Small intestine (tissue), 7 donors: ENCODE data around the gene CCNF. TPM values are rescaled to one million over a fixed set of nuclear protein-coding genes. Genes with fewer than 3 reads are reported as not detected.
"Not testable (repeated sequence)": the region's sequence is repeated elsewhere in the genome, so short reads cannot be mapped to it uniquely, and the experiment has no call there.

Source experiments
- DNase-seq, 2 donors: peaks; one replicate each; pipeline versions ENCODE4 v3.0.0 to v3.0.0-alpha.2; 2013
- FAIRE-seq: peaks from 2 replicates; lab custom pipeline; 2012; peaks lifted over from hg19 to GRCh38; lab: Jason Lieb, UNC
- H3K27ac ChIP-seq, 3 donors: one replicate each; pipeline ENCODE4 v1.5.1; 2013; ENCODE audit warnings: low read length in 2 of 3, mild to moderate bottlenecking in 2 of 3, control low read depth in 1 of 3, inconsistent platforms in 1 of 3, low read depth in 1 of 3, moderate library complexity in 1 of 3
- H3K27me3 ChIP-seq, 3 donors: one replicate each; pipeline ENCODE4 v1.6.1; 2013; ENCODE audit warnings: low read length in 3 of 3, inconsistent platforms in 1 of 3; ENCODE audit not compliant: control insufficient read depth in 3 of 3, insufficient read depth in 3 of 3
- H3K36me3 ChIP-seq, 3 donors: one replicate each; pipeline ENCODE4 v1.6.1; 2013; ENCODE audit warnings: low read length in 3 of 3, inconsistent platforms in 1 of 3, low read depth in 1 of 3, mild to moderate bottlenecking in 1 of 3, moderate library complexity in 1 of 3; ENCODE audit not compliant: control insufficient read depth in 3 of 3, insufficient read depth in 2 of 3
- H3K4me1 ChIP-seq, 3 donors: one replicate each; pipeline ENCODE4 v1.6.1; 2013; ENCODE audit warnings: low read length in 2 of 3, inconsistent platforms in 1 of 3, low read depth in 1 of 3, mild to moderate bottlenecking in 1 of 3, moderate library complexity in 1 of 3; ENCODE audit not compliant: control insufficient read depth in 3 of 3, insufficient read depth in 2 of 3
- H3K4me3 ChIP-seq, 3 donors: one replicate each; pipeline ENCODE4 v1.5.1; 2013; ENCODE audit warnings: low read length in 3 of 3, control low read depth in 1 of 3, inconsistent platforms in 1 of 3, low read depth in 1 of 3, mild to moderate bottlenecking in 1 of 3, moderate library complexity in 1 of 3
- H3K9me3 ChIP-seq, 2 donors: one replicate each; pipeline ENCODE4 v1.6.1; 2013; ENCODE audit warnings: low read depth in 1 of 2, low read length in 1 of 2; ENCODE audit not compliant: control insufficient read depth in 2 of 2, insufficient read depth in 1 of 2
- WGBS, 3 donors: extraction: QIAGEN DNeasy Blood & Tissue Kit; methylation state at CpG; one replicate each; pipeline ENCODE4 v1.1.7; 2013; 5-methylcytosine and 5-hydroxymethylcytosine counted together
- polyA plus RNA-seq, 4 donors: library from polyadenylated mRNA; stranded (reverse) in 3 of 4; unstranded in 1 of 4; fragments of 200-250 nt in 3 of 4; fragments of 120-200 nt in 1 of 4; gene quantifications; one replicate each; pipeline versions ENCODE4 v1.2.1 to v1.2.3, GENCODE V29; 2013
- donor health status: healthy with polysubstance abuse.
- donor health status: control.
- donor health status: control.
- donor health status: Bipolar disorder and iron deficiency.
- donor health status: healthy.

CCNF gene
- polyA plus RNA-seq, 4 donors = 0.89 to 12.4 (median 3.8) TPM

- H3K27me3 ChIP-seq = no peaks in the 10 kb centered on the region
- peaks cover 0 to 26% (median 0%) of the 10 kb centered on the region in 3 donors for H3K36me3 ChIP-seq
- peak overlapping the region in 1 of 3 donors; percentile 39 for H3K27ac ChIP-seq
- WGBS, 3 donors = 2 to 4% (median 3%) methylated on average over 36 to 46 of the region's 46 CpGs
- FAIRE-seq (no peak), DNase-seq (peak; percentile 40 to 60)
- H3K4me3 ChIP-seq = peak overlapping the region; percentile 72 to 88 (median 74)
- H3K9me3 ChIP-seq = no peaks in the 10 kb centered on the region
- H3K4me1 ChIP-seq = peaks cover 0 to 22% (median 4%) of the 10 kb centered on the region in 3 donors
Observed at GRCh38 chr16:2429771-2430663, 770 bp downstream of the CCNF start.

- peaks cover 0 to 43% (median 0%) of the 10 kb centered on the region in 3 donors for H3K36me3 ChIP-seq
- H3K4me3 ChIP-seq = no peak overlapping the region
- DNase-seq (no peak), FAIRE-seq (no peak)
- no peaks in the 10 kb centered on the region for H3K9me3 ChIP-seq
- H3K27ac ChIP-seq = no peak overlapping the region
- WGBS, 3 donors = 90 to 97% (median 97%) methylated on average over 6 of the region's 6 CpGs
- H3K4me1 ChIP-seq = peaks cover 0 to 22% (median 4%) of the 10 kb centered on the region in 3 donors
- H3K27me3 ChIP-seq = no peaks in the 10 kb centered on the region
Observed at GRCh38 chr16:2432286-2432685, 3.0 kb downstream of the CCNF start.

- H3K4me3 ChIP-seq = no peak overlapping the region
- no peak overlapping the region for H3K27ac ChIP-seq
- H3K36me3 ChIP-seq = peaks cover 0 to 49% (median 0%) of the 10 kb centered on the region in 3 donors
- H3K4me1 ChIP-seq = peaks cover 0 to 22% (median 4%) of the 10 kb centered on the region in 3 donors
- no peaks in the 10 kb centered on the region for H3K27me3 ChIP-seq
- no peaks in the 10 kb centered on the region for H3K9me3 ChIP-seq
- FAIRE-seq = no peak
- no peak for DNase-seq
- 95 to 98% (median 95%) methylated on average over 15 of the region's 15 CpGs for WGBS, 3 donors
Observed at GRCh38 chr16:2432801-2433505, 3.7 kb downstream of the CCNF start.

GRCh38 chr16:2435236-2435635, 6.0 kb downstream of the CCNF start:
- FAIRE-seq, H3K27me3 ChIP-seq, H3K4me3 ChIP-seq, DNase-seq, H3K4me1 ChIP-seq, H3K27ac ChIP-seq, H3K9me3 ChIP-seq: not testable (repeated sequence)
- 93 to 100% (median 100%) methylated on average over 3 to 4 of the region's 4 CpGs for WGBS, 3 donors
- peaks cover 0 to 69% (median 0%) of the 10 kb centered on the region in 3 donors for H3K36me3 ChIP-seq

GRCh38 chr16:2436110-2436509, 6.9 kb downstream of the CCNF start:
- DNase-seq (no peak), FAIRE-seq (no peak)
- 92 to 93% (median 92%) methylated on average over 9 of the region's 9 CpGs for WGBS, 3 donors
- no peak overlapping the region for H3K27ac ChIP-seq
- H3K4me3 ChIP-seq = no peak overlapping the region
- no peaks in the 10 kb centered on the region for H3K9me3 ChIP-seq
- H3K4me1 ChIP-seq = peaks cover 0 to under 1% (median 0%) of the 10 kb centered on the region in 3 donors
- H3K36me3 ChIP-seq = peaks cover 0 to 76% (median 0%) of the 10 kb centered on the region in 3 donors
- no peaks in the 10 kb centered on the region for H3K27me3 ChIP-seq

GRCh38 chr16:2437032-2437790, 8.0 kb downstream of the CCNF start:
- Histone ChIP-seq H3K27ac (no peak overlapping the region), H3K36me3 (peaks cover 0 to 77% (median 0%) of the 10 kb centered on the region in 3 donors), H3K9me3 (no peaks in the 10 kb centered on the region), H3K4me1 (no peaks in the 10 kb centered on the region), H3K4me3 (no peak overlapping the region), H3K27me3 (no peaks in the 10 kb centered on the region)
- 95 to 96% (median 96%) methylated on average over 24 of the region's 24 CpGs for WGBS, 3 donors
- FAIRE-seq (no peak), DNase-seq (no peak)

GRCh38 chr16:2438121-2438520, 8.9 kb downstream of the CCNF start:
- no peak for FAIRE-seq
- no peak for DNase-seq
- Histone ChIP-seq H3K4me1 (no peaks in the 10 kb centered on the region), H3K27ac (no peak overlapping the region), H3K36me3 (peaks cover 0 to 69% (median 0%) of the 10 kb centered on the region in 3 donors), H3K4me3 (no peak overlapping the region), H3K9me3 (no peaks in the 10 kb centered on the region), H3K27me3 (no peaks in the 10 kb centered on the region)
- 96 to 98% (median 98%) methylated on average over 14 of the region's 14 CpGs for WGBS, 3 donors

- Histone ChIP-seq H3K27ac (no peak overlapping the region), H3K4me3 (no peak overlapping the region), H3K27me3 (no peaks in the 10 kb centered on the region), H3K4me1 (no peaks in the 10 kb centered on the region), H3K9me3 (no peaks in the 10 kb centered on the region), H3K36me3 (peaks cover 0 to 69% (median 0%) of the 10 kb centered on the region in 3 donors)
- 96 to 98% (median 97%) methylated on average over 11 of the region's 11 CpGs for WGBS, 3 donors
- no peak for FAIRE-seq
- DNase-seq = no peak
Observed at GRCh38 chr16:2439598-2439997, 10.4 kb downstream of the CCNF start.
